ENCODE measurements around the gene NUFIP1. TPM values are rescaled to one million over a fixed set of nuclear protein-coding genes. Genes with fewer than 3 reads are reported as not detected.

Gene NUFIP1
- polyA plus RNA-seq, 1 donor (not counting 4 experiments of a cell fraction or from before 2014, with no cell fraction given), result 3.3 TPM

DNA sequence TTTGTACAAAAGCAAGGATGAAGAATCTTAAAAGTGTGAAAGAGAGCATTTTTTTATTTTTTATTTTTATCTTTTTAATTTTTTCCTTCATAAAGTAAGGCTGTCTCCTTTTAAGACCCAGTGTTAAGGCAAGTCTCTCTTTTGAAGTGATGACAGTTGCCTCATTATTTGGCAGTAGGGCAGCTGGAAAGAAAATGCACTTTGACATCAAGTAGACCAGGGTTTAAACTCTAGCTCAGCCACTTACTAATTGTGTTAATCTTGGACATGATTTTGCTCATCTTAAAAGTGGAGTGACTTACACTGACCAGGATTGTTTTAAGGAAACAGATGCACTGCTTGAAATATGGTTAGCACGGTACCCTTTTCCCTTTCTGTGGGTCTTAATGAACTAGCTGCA, 18.6 kb upstream of the NUFIP1 start:
- no peak overlapping the region for H3K4me2 ChIP-seq (ENCODE audit: control insufficient read depth, extremely low read depth, insufficient read depth, low read depth, low read length)
- H3K36me3 ChIP-seq (ENCODE audit: control insufficient read depth in 2 of 2, extremely low read depth in 1 of 2, insufficient read depth in 2 of 2, low read length in 2 of 2), result peaks cover 4 to 13% of the 10 kb centered on the region in 2 experiments
- no peaks in the 10 kb centered on the region for H3K9me1 ChIP-seq (ENCODE audit: control insufficient read depth, extremely low read depth, insufficient read depth, low read length)
- H3K9ac ChIP-seq (ENCODE audit: control insufficient read depth, extremely low read depth, insufficient read depth, low read length), result no peak overlapping the region
- no peak for DNase-seq (ENCODE audit: low read depth, low spot score)
- H4K20me1 ChIP-seq (ENCODE audit: control insufficient read depth, extremely low read depth, insufficient read depth, low read length), result no peaks in the 10 kb centered on the region
- no peaks in the 10 kb centered on the region for H3K9me3 ChIP-seq (ENCODE audit: control insufficient read depth, low read depth, low read length)
- TF ChIP-seq CTCF (optimal IDR thresholded peaks at IDR 0.05 in 1 of 3, IDR thresholded peaks at IDR 0.05 in 1 of 3, conservative IDR thresholded peaks at IDR 0.05 in 1 of 3; ENCODE audit: extremely low read depth in 1 of 3, insufficient read depth in 2 of 3, low read length in 3 of 3) (no peak), EZH2 (IDR thresholded peaks at IDR 0.05; ENCODE audit: low read length) (no peak)
- dilution Hi-C loops (cut with MboI; ENCODE audit: extremely low pct_ligation_motif_present, low sequenced_read_pairs), result no loop called here
- no peak overlapping the region for H3K4me3 ChIP-seq (ENCODE audit: control insufficient read depth in 2 of 3, extremely low read depth in 1 of 3, insufficient read depth in 2 of 3, low read depth in 1 of 3, low read length in 3 of 3)
- no peaks in the 10 kb centered on the region for H3K4me1 ChIP-seq (ENCODE audit: control insufficient read depth, extremely low read depth, insufficient read depth, low read length)
- no peak for FAIRE-seq
- no peaks in the 10 kb centered on the region for H3K27me3 ChIP-seq (ENCODE audit: control insufficient read depth, extremely low read depth, insufficient read depth, low read length)
- H3K79me2 ChIP-seq (ENCODE audit: control insufficient read depth, insufficient read depth, low read length), result no peaks in the 10 kb centered on the region
- no peak overlapping the region for H3K27ac ChIP-seq (ENCODE audit: control insufficient read depth, insufficient read depth, low read length)
- no peak overlapping the region for H2AFZ ChIP-seq (ENCODE audit: control insufficient read depth, low read length)

DNA sequence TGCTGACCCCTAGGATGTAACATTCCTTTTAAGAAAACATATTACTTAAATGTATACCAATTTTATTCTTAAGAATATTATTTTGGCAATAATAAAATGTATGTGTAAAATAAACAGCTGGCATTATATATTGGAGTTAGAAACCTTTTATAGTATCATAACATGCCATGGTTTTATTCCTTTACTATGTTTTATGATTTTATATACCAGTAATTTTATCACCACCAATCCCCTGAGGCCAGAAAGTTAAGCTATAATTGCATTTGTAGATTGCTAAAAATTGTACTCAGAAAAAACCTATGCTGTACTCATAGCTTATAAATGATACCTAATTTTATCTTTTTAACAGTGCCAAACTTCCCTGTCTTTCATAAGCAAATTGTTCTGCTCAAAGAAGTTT, 18.0 kb upstream of the NUFIP1 start:
- dilution Hi-C loops (cut with MboI; ENCODE audit: extremely low pct_ligation_motif_present, low sequenced_read_pairs), result no loop called here
- Histone ChIP-seq H3K27me3 (ENCODE audit: control insufficient read depth, extremely low read depth, insufficient read depth, low read length) (no peaks in the 10 kb centered on the region), H3K9me1 (ENCODE audit: control insufficient read depth, extremely low read depth, insufficient read depth, low read length) (no peaks in the 10 kb centered on the region), H3K79me2 (ENCODE audit: control insufficient read depth, insufficient read depth, low read length) (no peaks in the 10 kb centered on the region), H3K4me3 (ENCODE audit: control insufficient read depth in 2 of 3, extremely low read depth in 1 of 3, insufficient read depth in 2 of 3, low read depth in 1 of 3, low read length in 3 of 3) (no peak overlapping the region), H2AFZ (ENCODE audit: control insufficient read depth, low read length) (no peak overlapping the region), H4K20me1 (ENCODE audit: control insufficient read depth, extremely low read depth, insufficient read depth, low read length) (no peaks in the 10 kb centered on the region), H3K36me3 (ENCODE audit: control insufficient read depth in 2 of 2, extremely low read depth in 1 of 2, insufficient read depth in 2 of 2, low read length in 2 of 2) (peaks cover 7 to 17% of the 10 kb centered on the region in 2 experiments), H3K27ac (ENCODE audit: control insufficient read depth, insufficient read depth, low read length) (no peak overlapping the region), H3K9me3 (ENCODE audit: control insufficient read depth, low read depth, low read length) (no peaks in the 10 kb centered on the region), H3K9ac (ENCODE audit: control insufficient read depth, extremely low read depth, insufficient read depth, low read length) (no peak overlapping the region), H3K4me2 (ENCODE audit: control insufficient read depth, extremely low read depth, insufficient read depth, low read depth, low read length) (no peak overlapping the region), H3K4me1 (ENCODE audit: control insufficient read depth, extremely low read depth, insufficient read depth, low read length) (no peaks in the 10 kb centered on the region)
- TF ChIP-seq CTCF (optimal IDR thresholded peaks at IDR 0.05 in 1 of 3, IDR thresholded peaks at IDR 0.05 in 1 of 3, conservative IDR thresholded peaks at IDR 0.05 in 1 of 3; ENCODE audit: extremely low read depth in 1 of 3, insufficient read depth in 2 of 3, low read length in 3 of 3) (no peak), EZH2 (IDR thresholded peaks at IDR 0.05; ENCODE audit: low read length) (no peak)
- no peak for DNase-seq (ENCODE audit: low read depth, low spot score)
- no peak for FAIRE-seq
